GM12891 (cell line): ENCODE results near the gene SRL.

Source experiments
- POLR2A ChIP-seq: IDR thresholded peaks from 2 replicates; pipeline ENCODE4 v1.6.1; 2011; ENCODE audit warnings: low read depth, low read length, control low read depth
- POLR2AphosphoS5 ChIP-seq: IDR thresholded peaks from 2 replicates; pipeline ENCODE4 v1.6.1; 2011; ENCODE audit warnings: low read depth, low read length, control low read depth
- POU2F2 ChIP-seq: IDR thresholded peaks from 2 replicates; pipeline ENCODE4 v1.6.1; 2011; ENCODE audit warnings: low read depth, mild to moderate bottlenecking, control low read depth, low read length, moderate library complexity
- TAF1 ChIP-seq: IDR thresholded peaks from 2 replicates; pipeline ENCODE4 v1.6.1; 2011; ENCODE audit warnings: low read depth, low read length, control low read depth

DNA sequence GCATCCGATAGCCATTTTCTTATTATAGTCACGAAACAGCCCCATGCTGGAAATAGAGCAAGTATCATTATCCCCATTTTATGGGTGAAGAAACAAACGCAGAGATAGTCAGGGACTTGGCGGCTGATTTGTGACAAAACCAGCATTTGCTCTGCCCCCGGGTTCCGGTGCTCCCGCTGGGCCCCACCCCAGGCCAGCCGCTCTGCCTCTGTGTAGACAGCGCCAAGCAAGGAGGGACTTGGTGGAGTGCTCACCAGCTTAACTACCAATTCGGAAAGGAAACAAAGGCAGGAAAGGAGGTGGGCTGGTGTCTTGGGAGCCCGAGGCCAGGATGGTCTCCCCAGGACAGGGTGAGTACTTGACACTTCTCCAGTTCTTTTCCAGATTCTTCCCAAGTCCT, 10.0 kb downstream of the SRL start:
- no peak for TF ChIP-seq POLR2AphosphoS5
- TF ChIP-seq POLR2A = no peak
- TF ChIP-seq TAF1 = no peak
- no peak for TF ChIP-seq POU2F2
